HG02870 (cell line): ENCODE data around the gene MS4A14.
"Not testable (repeated sequence)": the region's sequence is repeated elsewhere in the genome, so short reads cannot be mapped to it uniquely, and the experiment has no call there.

Source experiments
- ATAC-seq: cut with Tn5 transposase; IDR thresholded peaks from one replicate; pipeline ENCODE4 v1.9.1; 2021; ENCODE audit warnings: mild to moderate bottlenecking, moderate library complexity; ENCODE audit not compliant: unreplicated experiment

MS4A14 gene, protein sequence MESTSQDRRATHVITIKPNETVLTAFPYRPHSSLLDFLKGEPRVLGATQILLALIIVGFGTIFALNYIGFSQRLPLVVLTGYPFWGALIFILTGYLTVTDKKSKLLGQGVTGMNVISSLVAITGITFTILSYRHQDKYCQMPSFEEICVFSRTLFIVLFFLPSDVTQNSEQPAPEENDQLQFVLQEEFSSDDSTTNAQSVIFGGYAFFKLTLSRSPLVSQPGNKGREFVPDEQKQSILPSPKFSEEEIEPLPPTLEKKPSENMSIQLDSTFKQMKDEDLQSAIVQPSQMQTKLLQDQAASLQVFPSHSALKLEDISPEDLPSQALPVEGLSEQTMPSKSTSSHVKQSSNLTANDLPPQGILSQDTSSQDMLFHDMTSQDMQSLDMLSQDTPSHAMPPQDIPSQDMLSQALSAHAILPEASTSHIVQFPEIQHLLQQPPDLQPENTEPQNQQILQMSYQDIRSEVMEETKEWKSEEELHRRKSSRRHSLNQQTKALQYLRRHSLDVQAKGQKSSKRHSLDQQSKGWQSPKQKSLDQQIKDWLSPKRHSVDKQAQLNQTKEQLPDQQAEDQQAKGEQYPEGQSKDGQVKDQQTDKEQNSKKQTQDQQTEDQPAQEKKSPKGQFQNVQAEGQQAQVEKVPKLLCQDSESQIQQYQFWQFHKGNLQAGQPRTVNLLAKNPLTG

DNA sequence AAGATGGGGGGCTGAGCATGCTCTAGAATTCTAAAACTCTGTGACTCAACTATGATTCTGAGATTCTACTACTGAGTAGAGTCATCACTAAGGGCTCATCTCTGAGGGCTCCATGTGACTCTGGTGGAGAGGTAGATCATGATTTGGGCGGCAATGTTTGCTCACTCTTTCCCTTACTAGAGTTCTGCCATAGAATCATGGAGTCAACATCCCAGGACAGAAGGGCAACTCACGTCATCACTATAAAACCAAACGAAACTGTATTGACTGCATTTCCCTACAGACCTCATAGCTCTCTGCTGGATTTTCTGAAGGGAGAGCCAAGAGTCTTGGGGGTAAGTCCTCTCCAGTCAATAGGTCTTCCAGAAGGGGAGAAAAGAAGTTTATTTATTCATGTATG, at the start of gene MS4A14:
MS4A14 (plus strand) TSS at position 78 of the 400 bp plus-strand sequence; CDS start at position 198, 120 bp downstream.
- ATAC-seq = no peak

DNA sequence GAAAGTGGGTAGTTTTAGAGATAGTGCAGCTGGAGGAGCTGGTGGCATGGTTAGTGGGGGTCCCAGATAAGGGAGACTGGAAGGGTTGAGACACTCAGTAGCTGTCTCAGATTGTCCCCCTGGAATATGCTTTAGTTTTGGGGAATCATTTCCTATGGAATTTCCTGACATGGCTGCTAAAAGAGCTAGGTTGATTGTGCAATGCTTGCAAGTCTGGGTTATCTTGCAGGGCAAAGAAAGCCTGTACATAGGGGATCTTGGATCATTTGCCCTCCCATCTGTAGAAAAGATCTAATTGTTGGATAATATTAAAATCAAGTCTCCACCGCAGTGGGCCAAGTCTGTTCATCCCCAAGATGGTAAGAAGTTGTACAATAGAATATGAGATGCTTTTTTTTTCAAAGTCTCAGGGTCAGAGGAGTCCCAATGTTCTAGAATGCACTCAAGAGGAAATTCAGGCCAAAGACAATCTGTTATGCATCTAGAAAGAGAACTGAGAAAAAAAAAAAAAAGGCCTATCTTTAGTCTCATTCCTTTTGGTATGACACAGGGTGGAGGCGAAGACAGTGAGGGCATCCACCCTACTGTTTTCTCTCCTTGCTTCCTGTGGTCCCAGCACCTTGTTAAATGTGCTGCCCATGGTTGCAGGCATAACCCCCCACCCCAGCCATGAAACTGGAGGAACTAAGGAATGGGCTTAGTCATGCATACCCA, 49.0 kb upstream of the MS4A14 start:
- ATAC-seq = peak; percentile 64

DNA sequence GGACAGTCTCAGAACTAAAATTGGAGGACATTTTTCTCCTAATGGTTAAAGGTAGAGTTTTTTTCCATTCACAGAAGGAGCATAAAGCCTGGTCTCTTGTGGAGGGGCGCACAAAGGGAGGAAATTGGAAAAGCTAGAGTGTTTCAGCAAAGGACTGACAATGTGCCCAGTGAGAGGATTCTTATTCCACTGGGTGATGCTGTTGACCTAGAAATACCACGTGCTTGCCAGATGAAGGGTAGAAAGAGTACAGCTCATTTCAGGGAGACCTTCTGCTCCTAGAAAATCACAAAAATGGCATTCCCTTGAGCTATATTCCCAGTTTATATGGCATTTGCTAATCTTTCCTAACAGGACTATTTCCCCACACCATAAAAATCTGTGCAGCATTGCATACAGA, 48.1 kb upstream of the MS4A14 start:
- no peak for ATAC-seq

DNA sequence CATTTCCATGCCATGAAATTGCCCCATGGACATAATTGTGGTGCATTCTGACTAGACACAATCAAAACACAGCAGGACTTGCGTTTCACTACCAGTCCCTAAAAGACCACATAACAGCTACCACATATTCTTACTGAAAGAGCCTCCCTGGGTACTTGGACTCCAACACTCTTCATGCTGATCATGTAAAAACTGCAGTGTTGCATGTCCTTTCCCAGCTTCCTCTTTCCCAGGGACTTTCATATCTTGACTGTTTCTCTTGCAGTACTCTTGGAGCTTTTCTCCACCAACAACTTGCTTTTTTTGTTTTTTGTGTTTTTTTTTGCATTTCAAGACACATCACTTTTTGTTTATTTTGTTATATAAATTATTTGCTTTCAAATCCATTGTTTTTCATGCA, 46.3 kb upstream of the MS4A14 start:
- ATAC-seq = no peak

DNA sequence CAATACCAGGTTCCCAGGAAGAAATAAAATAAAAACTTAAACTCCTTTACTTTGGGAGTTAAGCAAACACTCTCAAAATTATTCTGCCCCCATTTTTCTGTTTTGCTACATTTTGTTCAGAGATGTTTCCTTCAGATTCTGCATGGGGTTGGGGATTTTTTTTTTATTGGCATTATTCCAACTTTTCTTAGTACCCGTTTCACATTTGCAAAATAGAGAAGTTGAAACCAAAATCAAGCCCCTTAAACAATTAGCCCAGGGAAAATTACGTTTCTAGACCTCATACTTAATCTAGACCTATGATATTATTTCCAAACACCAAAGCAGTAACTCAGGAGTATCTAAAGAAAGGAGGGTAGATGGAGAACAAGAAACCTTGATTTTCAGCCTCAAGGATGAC, 38.5 kb upstream of the MS4A14 start:
- no peak for ATAC-seq

DNA sequence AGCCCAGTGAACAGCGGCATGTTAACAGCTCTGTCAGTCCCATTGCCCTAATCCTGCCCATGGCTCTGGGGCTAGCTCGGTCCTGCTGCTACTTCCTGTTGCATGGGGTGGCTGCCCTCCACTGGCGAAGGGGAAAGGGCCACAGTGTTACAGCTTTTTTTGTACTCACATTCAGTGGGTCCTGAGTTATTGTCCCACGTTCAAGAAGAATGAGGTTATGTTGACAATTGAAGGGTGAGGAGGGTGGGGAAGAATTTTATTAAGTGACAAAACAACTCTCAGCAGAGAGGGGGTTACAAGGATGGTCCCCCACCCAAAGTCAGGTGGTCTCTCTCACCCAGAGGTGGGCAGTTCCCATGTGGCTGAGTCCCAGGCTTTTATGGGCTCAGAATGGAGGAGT, 35.6 kb upstream of the MS4A14 start:
- ATAC-seq = no peak

DNA sequence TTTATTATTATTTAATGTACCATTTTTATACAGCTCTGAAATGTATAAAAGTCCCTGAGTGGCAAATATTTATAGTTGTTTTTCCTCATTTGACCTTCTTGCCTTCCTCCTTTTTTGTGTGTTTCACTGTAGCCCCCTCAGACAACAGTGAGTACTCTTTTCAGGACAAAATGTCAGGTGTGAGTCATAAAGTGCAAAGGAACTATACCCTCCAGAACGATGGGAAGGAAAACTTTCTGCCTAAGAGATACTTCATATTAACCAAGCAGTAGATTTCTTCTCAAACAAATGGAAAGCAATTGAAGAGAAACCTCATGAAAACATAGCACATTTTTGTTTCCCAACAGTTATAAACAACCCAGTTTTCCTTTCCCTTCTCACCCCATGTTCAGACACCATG, 34.0 kb upstream of the MS4A14 start:
- no peak for ATAC-seq

DNA sequence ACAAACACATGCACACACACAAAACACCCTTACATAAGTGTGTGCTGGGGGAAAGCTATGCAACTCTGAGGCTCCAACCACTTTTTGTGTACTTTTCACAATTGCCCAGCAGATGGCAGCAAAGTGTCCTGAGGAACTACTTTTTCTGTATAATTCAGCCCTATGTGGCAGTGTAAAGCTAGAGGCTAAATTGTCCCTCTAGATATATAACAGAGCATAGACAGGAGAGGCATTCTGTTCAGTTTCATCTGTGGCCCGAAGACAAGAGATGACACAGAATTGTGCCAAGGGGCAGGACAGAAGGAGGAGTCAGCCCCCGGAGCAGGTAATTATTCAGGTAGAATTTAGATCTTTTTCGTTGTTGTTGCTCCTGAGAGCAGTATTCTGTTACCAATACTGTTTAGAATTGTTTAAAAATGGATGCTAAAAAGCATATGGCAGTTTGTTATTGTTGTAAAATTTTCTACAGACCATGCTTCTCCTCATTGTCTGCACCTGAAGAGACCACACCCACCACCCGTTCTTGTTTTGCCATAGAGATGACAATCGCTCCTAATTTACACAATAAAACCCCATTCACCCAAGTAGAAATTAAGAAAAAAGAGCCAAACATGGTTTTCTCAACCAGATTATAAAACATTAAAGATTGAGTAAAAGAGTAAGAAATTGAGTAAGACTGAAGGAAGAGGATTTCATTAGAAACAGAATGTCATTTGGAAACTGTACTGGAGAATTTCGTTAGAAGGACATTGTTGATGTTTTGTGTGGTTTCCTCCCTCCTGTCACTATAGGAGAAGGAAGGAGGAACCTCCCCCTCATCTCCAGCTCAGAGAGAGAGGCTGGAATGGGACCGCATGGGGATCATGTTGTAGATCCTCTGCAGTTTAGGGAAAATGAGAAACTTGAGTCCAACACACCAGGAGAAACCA, 32.5 kb upstream of the MS4A14 start:
- peak; percentile 46 for ATAC-seq

DNA sequence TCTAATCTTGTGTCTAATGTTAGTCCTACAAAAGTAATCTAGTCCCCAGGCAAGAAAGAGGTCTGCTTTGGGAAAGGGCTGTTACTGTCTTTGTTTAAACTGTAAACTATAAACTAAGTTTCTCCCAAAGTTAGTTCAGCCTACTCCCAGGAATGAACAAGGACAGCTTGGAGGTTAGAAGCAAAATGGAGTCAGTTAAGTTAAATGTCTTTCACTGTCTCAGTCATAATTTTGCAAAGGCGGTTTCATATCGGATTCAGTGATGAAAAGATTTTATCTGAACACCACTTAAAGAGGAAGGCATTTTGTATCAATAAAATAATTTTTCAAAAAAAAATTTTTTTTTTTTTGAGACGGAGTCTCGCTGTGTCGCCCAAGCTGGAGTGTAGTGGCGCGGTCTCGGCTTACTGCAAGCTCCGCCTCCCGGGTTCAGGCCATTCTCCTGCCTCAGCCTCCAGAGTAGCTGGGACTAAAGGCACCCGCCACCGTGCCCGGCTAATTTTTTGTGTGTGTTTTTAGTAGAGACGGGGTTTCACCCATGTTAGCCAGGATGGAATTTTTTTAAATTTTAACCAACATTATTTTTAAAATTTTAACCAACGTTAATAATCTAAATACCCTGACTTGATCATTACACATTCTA, 29.9 kb upstream of the MS4A14 start:
- not testable (repeated sequence) for ATAC-seq

DNA sequence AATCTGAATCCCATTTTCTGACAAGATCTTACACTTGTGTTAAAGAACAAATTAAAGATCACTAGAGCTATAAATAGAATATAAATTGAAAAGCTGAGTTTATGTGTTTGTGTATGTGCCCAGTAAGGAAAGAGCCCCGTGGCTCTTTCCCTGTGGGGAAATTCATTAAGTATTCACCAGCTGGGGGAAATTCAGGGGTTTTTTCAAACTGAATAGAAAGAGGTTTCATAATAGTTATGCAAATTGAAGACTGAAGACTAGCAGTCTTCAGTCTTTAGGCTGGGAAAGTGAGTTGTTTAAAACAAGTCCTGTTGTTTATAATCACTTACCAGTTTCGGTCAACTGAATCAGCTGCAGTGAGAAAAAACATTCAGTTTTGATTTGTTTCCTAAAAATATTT, 29.2 kb upstream of the MS4A14 start:
- ATAC-seq = peak; percentile 86

DNA sequence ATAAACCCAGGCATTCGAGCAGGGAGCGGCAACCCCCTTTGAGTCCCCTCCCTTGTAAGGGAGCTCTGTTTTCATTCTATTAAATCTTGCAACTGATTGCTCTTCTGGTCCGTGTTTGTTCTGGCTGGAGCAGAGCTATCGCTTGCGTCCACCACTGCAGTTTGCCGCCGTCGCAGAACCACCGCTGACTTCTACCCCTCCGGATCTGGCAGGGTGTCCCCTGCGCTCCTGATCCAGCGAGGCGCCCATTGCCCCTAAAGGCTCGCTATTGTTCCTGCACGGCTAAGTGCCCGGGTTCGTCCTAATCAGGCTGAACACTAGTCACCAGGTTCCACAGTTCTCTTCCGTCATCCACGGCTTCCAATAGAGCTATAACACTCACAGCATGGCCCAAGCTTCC, 28.4 kb upstream of the MS4A14 start:
- no peak for ATAC-seq

DNA sequence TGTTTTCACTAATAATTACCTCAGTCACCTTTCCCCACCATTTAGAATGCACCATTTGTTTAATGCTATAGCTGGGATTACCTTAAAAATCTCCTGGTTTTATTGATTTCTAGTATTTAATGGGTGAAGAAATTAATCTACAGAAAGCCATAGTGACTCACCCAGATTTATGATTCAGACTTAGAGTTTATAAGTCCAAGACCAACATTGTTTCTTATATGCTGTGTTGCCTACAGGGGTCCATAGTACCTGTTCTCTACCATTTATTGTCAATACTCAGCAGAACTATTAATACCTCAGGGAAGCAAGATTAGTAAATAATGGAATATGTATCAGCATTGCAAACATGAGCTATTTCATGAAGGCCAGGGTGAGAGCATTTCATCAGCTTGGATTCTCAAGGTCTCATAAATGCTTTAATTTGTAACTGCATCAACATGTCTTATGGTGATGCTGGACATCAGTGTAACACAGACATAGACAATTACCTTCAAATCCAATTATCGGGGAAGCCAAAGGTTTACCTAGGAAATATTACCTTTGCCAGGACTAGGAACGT, 25.9 kb upstream of the MS4A14 start:
- no peak for ATAC-seq

DNA sequence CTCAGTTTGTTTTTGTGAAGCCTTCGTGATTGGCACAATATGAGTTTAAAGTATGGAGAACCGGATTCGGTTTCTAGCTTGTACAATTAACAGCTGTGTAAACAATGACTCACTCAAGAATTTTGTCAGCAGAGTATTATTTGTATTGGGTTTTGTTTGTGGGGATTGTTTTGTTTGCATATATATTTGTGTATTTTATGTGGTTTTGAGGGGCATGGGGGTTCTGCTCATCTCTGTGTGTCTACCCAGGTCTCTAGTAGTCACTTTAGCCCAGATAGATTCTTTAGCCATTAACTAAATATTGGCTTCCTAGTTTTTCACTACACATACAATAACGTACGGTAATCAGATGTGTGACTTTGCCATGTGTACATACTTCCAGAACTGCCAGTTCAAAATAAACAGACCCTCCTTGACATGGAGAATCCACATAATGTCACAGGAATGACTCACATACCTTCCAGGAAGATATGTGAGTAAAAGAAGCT, 25.4 kb upstream of the MS4A14 start:
- no peak for ATAC-seq

DNA sequence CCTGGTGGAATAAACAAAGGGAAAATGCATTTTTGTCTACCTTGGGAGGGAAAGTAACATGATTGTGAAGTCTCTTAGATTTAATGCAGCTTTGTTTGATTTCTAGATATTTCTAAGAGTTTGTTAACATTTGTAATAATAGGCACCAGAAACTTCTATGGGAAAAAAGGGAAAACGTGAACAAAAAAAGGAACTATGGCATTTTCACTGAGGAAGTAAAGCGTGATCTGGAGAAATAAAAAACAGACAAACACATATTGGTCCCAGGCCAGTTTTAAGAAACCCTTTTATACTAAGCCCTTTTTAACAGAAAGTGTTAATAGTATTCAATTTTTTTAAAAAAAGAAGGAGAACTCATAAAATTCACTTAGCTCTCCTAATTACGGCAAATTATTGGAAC, 24.9 kb upstream of the MS4A14 start:
- no peak for ATAC-seq

DNA sequence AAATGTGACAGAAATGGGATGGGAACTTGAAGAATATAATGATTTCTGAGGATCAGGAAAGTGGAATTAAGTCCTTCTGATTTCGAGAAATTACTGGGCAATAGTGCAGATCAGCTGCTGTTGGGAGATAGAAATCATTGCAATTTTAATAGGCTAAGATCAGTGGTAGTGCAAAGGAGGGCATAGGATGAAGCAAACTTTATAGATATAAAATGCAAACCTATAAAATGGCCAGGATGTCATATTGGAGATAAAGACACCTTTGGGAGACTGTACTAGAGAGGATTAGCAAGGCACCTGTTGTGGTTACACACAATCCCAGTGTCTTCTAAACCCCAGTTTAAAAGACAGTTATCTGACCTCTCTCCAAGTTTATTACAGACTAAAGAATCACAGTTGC, 24.4 kb upstream of the MS4A14 start:
- ATAC-seq = no peak

DNA sequence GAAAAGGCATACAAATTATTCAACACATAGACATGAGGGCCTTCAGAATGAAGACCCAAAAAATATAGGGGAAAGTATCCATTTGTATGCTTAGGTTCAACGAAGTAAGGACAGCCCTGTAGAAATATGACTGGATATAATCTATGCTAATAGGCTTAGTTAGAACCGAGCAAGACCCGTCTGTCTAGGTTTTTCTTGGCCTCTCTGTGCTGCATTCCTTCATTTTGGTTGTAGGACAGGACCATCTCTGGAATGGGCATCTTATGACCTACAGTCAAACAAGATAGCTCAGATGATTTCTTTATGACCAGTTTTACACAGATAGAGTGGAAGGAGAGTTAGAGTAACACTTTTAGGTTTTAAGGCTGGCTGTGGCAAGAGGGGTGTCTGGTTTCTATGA, 23.5 kb upstream of the MS4A14 start:
- ATAC-seq = no peak

DNA sequence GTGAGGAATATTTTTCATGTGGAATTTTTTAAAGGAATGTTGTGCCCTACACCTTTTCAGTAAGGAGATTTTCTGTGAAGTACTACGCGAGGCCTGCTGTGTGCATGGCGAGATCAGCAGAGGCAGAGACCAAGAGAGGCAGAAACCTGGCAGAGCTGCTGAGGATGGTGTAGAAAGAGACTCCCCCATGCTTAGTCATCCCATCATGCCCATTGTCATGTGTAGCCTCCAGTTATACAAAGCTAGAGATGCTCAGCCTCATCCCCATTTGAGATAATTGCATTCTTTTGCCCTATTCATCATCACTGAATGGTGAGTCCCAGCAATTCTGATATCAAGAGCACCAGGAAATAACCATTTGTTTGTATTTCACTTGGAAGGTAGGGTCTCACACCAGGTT, 20.9 kb upstream of the MS4A14 start:
- no peak for ATAC-seq

DNA sequence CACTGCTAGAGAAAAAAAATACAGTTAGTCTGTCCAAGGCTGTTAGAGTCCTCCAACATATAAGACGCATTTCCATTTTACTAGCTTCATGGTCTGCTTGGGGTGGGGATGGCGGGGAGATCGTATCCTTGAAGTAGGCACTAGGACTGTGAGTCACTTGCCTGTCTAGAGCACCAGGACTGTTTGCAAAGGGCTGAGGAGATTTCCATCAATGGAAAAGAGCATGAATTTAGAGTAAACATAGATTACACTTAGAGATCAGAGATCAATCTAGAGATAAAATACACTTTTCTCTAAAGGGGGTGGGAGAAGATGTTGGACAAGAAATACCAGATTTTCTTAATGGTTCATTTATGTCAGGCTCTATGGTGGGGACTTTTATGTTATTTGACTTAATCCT, 19.7 kb upstream of the MS4A14 start:
- ATAC-seq = no peak

DNA sequence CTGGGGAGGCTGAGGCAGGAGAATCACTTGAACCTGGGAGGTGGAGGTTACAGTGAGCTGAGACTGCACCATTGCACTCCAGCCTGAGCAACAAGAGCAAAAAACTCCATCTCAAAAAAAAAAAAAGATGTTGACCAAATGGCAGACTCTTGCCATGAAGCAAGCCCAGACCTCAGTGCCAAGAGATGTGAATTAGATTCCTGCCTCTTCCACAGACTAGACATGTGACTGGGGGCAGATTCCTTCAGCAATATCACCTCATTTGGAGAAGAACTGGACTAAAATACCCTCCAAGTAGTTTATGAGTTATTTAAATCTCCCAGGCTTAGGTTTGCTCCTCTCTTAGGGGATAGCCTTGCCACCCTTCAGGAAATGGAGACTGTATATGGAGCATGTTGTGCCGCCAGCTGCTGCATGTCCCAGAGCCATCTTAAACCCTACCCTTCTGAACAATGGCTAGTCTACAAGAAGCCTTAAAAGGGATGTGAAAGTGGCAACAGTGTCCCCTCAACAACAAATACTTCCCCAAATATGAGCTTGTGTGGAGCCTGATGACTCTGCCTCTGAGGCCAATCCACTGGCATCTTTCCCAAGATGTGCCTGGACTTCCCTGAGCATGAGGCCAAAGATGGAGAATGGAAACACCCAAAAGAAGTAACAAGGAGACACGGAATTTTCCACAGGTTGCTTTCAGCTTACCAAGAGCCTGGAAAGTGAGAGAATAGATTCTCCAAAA, 18.7 kb upstream of the MS4A14 start:
- ATAC-seq = peak; percentile 47
